HL-60/S4 treated with retinoic acid at 250 ng/mL for 4 days and 3 days (cell line): ENCODE results near the gene LEUTX.
"Not testable (repeated sequence)": the region's sequence is repeated elsewhere in the genome, so short reads cannot be mapped to it uniquely, and the experiment has no call there.

Source experiments
- in situ Hi-C: fragments of 300-500 bp; cut with MboI; formaldehyde crosslinking; loops from 2 replicates; pipeline ENCODE4 v1.7.0; 2022; ENCODE audit warnings: low sequenced_read_pairs

LEUTX gene, protein sequence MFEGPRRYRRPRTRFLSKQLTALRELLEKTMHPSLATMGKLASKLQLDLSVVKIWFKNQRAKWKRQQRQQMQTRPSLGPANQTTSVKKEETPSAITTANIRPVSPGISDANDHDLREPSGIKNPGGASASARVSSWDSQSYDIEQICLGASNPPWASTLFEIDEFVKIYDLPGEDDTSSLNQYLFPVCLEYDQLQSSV

DNA sequence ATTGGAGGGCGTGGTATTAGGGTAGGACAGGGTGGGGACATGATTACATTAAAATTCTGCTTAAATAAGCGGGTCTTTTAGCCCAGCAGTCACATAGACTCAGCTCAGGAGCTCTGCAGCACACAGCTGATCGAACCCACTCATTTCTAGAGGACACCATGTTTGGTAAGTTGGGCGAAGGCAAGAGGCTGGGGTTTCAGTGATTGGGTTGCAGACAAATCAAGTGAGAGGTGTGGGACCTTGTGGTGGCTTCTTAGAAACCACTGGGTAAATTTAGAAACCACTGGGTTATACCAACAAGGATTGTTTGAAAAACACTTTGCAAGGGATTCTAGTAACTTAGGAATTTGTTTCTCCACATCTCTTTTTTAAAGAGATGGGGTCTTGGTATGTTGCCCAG lies at the start of gene LEUTX:
Gene LEUTX (plus strand): TSS at position 92 of the 400 bp plus-strand sequence. CDS start 67 bp downstream, at position 159.
- in situ Hi-C loops, result no loop called here

GRCh38 chr19:39729594-39729993 lies 49.1 kb upstream of the LEUTX start:
- in situ Hi-C loops, result no loop called here

DNA sequence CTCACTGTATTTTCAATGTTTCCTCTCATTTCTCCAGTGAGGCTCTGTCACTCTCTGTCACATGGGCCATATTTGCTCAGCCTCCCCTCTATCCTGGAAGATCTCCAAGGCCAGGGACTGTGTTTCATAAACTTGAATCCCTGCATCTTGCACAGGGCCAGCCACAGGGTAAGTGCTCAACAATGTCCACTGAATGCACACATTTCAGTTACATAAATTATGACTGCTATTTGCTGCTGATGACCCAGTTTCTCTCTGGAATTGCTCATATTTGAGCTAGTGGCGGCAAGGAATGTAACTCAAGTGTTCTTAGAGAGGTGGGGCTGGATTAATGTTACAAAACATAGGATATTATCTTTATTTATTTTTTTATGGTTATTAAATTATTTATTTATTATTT lies 47.0 kb upstream of the LEUTX start:
- in situ Hi-C loops, result no loop called here

- in situ Hi-C loops, result no loop called here
Observed at GRCh38 chr19:39733841-39734240, 44.8 kb upstream of the LEUTX start.

- in situ Hi-C loops, result no loop called here
Observed at GRCh38 chr19:39735688-39736087, 43.0 kb upstream of the LEUTX start.

- in situ Hi-C loops, result no loop called here
Observed at GRCh38 chr19:39736088-39736487, 42.6 kb upstream of the LEUTX start.

DNA sequence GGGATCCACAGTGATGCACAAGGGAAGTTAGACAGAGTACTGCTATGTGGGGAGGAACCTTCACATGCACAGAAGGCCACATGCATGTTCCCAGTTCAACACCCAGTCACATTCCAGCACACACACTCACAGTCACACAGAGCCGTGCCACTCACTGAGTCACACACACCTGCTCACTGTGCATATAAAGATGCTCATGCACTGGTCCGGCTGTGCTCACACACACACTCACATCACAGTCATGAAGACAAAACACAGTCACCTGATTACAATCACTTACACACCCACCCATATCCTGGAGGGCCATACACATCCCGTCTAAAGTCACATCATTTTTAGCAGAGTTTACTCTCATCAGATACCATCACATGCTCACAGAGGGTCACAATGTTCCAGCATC lies 41.3 kb upstream of the LEUTX start:
- in situ Hi-C loops, result no loop called here

DNA sequence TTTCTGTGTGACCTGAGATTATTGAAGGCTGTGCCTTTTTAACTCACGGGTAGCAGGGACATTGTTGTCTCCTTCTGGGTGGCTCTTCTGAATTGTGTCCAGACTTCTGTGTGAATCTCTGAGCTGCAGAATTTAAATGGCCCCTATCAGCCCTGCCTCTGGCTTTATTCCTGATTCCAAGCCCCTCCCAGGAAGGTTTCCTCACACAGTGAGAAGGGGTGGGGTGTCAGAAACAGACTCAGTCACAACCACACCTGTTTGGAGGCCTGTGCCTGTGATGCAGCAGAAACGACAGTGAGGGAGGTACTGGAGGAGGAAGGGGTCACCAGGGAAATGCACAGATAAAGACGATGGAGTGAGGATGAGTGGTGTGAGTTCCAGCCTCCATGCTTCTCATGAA lies 40.8 kb upstream of the LEUTX start, which contains the start of gene CLC:
Gene CLC (minus strand): TSS at position 139 of the 400 bp plus-strand sequence. CDS start 77 bp downstream, at position 62.
- in situ Hi-C loops, result no loop called here

DNA sequence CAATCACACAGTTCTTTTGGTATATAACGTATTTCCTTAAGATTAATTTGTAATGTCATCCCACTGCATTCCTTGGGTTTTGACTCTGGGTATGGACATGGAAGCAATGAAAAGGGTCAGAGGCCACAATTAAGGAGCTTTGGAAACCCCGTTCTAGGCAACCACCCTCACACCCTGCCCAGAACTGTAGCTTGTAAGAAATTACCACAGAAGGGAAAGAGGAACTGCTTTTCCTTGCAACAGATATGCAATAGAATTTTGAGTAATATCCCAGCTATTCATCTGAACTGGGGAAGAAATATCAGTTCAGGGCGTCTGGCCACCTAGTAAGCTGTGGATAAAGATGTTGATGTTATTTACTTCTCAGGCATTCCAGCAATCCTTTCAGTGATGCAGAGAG lies 39.8 kb upstream of the LEUTX start:
- in situ Hi-C loops, result no loop called here

- in situ Hi-C loops, result no loop called here
Observed at GRCh38 chr19:39740395-39740794, 38.3 kb upstream of the LEUTX start.

GRCh38 chr19:39745643-39746042 lies 33.0 kb upstream of the LEUTX start:
- in situ Hi-C loops, result no loop called here

DNA sequence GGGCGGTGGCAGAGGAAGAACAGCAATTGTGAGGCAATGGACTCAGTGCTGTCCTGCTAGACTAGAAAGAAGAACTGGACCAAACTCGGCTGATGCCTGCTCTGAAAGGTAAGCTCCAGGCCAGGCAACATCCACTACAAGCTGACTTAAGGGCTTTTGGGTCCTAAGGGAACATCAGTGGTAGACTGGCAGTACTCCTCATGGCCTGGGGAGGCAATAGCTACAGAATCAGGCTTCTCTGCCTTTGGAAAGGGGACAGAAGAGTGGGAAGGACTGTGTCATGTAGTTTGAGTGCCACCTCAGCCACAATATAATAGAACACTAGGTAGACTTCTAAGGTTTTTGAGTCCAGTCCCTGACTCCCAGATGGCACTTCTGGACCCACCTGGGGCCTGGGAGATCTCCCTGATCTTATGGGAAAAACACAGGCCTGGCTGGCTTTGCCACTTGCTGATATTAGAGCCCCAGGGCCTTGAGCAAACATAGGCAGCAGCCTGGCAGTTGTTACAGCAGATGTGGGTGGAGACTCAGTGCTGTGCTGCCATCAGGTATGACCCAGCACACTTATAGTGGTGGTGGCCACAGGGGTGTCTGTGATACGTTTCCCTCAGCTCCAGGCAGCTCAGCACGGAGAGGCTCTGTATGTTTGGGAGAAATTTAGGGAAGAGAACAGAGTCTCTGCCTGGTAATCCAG lies 31.7 kb upstream of the LEUTX start:
- in situ Hi-C loops, result no loop called here

DNA sequence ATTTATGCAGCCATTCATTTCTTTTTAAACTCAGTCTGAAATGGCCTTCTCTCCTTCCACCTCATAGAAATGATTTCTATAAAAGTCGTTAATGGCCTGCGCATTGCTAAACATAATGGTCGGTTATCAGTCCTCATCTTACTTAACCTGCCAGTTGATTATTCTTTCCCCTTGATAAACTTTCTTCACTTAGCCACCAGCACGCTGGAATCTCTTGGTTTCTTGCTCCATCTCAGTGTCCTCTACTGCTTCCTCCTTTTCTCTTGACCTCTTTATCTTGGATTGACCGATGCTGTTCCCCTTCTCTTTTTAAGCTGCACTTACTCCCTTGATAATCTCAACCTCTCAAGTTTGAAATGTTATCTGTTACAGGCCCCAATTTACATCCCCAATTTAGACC lies 28.7 kb upstream of the LEUTX start:
- in situ Hi-C loops, result no loop called here

GRCh38 chr19:39752390-39752789 lies 26.3 kb upstream of the LEUTX start:
- in situ Hi-C loops, result no loop called here

GRCh38 chr19:39752795-39753194 lies 25.9 kb upstream of the LEUTX start:
- in situ Hi-C loops, result no loop called here

DNA sequence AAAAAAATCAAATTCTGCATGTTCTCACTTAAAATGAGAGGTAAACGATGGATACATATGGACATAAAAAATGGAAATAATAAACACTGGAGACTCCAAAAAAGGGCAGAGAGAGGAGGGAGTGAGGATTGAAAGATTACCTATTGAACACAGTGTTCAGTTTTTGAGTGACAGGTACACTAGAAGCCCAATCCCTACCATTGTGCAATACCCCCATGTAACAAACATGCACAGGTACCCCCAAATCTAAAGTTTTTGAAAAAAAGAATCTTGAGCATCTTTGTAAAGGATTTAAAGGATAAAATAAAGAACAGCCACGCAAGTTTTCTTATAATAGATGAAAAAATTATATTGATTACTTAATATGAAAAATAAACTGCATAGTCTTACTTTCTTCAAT lies 24.1 kb upstream of the LEUTX start:
- in situ Hi-C loops, result no loop called here

GRCh38 chr19:39754971-39755370 lies 23.7 kb upstream of the LEUTX start:
- in situ Hi-C loops, result no loop called here

- in situ Hi-C loops, result no loop called here
Observed at GRCh38 chr19:39759457-39760184, 19.0 kb upstream of the LEUTX start.

- in situ Hi-C loops, result not testable (repeated sequence)
Observed at GRCh38 chr19:39761851-39762250, 16.8 kb upstream of the LEUTX start.

GRCh38 chr19:39765091-39766076 lies 13.3 kb upstream of the LEUTX start:
- in situ Hi-C loops, result no loop called here

GRCh38 chr19:39768334-39768733 lies 10.3 kb upstream of the LEUTX start:
- in situ Hi-C loops, result no loop called here
